NCI-H1417 treated with DMSO at 0.1 percent for 48 hours (cell line): ENCODE data around the gene HMSD.
"Not testable (repeated sequence)": the region's sequence is repeated elsewhere in the genome, so short reads cannot be mapped to it uniquely, and the experiment has no call there.

Experiments
- DNase-seq: peaks from one replicate; lab custom pipeline; 2025; lab: John Stamatoyannopoulos, UW

Gene HMSD

DNA sequence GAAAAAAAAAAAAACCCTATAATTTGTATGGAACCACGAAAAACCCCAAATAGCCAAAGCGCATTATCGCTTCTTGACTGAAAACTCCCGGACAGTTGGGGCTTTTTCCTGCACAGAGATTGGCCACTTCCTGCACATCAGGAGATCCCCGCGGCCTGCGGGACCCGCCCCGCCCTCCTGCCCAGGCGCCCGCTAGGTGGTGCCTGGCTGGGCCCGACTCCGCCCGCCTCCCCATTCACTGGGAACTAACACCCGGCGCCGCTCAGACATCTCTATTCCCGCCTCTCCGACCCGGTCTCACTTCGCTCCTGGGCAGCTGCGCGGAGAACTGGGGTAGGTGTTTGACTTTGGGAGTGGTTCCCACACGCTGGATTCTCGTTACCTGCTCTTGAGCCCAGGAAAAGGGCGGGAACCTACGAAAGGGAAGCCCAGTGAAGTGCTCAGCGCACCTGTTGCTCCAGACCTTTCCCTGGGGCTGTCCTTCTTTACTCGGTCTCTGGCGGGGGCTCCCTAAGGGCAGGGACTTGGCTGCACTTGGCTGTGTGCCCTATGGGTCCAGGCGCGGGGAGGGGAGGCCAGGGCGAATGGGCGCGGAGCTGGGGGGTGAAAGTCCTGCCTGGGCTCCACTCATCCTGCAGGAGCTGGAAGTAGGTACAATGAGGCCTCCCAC is at the start of gene HMSD:
Gene HMSD (plus strand): TSS at position 234 of the 670 bp plus-strand sequence. CDS start 4,155 bp downstream, outside the sequence.
- peak; percentile 85 for DNase-seq

- no peak for DNase-seq
Observed at GRCh38 chr18:63903851-63904570, 45.1 kb upstream of the HMSD start.

DNA sequence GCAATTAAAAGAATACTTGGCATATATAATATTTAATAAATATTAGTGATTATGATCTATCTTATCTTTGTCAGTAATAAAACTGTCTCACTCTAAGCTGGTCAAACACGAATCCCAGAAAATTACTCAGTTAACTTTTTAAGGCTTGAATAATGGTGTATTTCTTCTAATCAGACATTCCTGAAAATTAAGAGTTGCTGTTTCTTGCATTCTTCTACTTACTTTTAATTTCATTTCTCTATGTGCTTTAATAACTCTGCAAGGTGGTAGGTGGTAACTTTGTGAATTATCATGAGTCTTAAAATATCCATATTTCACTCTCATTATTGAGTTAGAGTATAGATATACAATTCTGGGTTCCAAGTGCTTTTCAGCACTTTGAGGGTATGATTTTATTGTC is 44.4 kb upstream of the HMSD start:
- no peak for DNase-seq

GRCh38 chr18:63905361-63905760 is 43.7 kb upstream of the HMSD start:
- DNase-seq: no peak

DNA sequence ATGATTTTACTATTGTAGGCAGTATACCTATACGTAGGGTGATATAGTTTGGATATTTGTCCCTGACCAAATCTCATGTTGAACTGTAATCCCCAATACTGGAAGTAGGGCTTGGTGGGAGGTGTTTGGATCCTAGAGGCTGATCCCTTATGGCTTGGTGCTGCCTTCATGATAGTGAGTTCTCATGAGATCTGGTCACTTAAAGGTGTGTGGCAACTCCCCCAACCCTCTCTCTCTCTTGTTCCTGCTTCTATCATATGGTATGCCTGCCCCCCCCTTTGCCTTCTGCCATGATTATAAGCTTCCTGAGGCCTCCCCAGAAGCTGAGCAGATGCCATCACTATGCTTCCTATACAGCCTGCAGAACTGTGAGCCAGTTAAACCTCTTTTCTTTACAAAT is 43.0 kb upstream of the HMSD start:
- no peak for DNase-seq

DNA sequence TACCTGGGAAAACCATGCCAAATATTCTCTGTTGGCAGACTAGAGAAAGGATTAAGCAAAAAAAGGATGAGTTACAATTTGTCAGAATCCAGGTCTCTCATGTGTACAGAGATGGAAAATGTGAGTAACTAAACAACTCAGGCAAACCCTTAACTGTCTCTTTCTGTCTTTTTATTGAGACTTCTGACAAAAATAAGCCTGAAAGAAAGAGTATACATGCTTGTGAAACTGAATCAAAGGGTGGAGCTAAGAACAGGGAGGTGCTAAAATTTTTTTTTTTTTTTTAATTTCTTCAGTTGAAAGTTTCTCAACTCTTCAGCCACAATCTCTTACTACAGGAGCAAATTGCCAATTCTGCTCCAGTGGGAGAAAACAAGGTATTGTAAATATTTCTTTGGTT is 41.4 kb upstream of the HMSD start, which contains the start of gene SERPINB10:
Gene SERPINB10 (plus strand): TSS at position 295 of the 400 bp plus-strand sequence. CDS start 7,553 bp downstream, outside the sequence.
- no peak for DNase-seq

DNA sequence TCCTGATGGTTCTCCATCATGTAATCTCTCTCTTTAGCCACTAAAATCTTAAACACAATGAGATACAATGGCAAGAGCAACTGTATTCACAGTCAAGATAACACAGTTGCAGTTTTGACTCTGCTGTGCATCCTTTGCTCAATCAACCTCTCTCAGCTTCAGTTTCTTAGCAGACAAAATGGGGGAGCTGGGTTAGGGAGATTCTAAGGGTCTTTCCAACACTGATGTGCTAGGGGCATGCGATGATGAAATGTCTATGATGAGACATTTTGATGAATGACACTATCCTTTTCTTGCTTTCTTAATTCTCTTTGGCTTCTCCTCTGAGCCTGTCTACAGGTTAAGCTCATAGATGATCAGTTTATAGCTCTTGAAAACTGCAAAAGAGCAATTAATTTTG is 40.2 kb upstream of the HMSD start:
- no peak for DNase-seq

DNA sequence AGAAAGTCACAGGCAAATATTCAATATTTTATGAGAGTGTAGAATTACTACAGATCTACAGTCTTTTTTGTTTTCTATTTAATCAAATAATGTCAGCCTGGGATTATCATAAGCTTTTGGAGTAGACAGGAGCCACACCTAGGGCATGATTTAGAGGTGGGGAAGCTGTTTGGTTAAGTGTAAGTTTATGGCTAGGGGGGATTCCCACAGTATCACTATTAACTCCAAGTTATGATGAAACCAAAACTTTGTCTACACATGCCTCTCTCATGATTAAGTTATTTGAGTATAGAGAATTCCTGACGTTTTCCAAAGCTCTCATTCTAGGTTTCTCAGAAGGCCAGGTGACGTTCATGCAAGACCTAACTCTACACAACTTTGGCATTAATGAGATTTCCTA is 39.2 kb upstream of the HMSD start:
- DNase-seq: no peak

- no peak for DNase-seq
Observed at GRCh38 chr18:63917817-63918216, 31.3 kb upstream of the HMSD start.

- no peak for DNase-seq
Observed at GRCh38 chr18:63922049-63922448, 27.1 kb upstream of the HMSD start.

DNA sequence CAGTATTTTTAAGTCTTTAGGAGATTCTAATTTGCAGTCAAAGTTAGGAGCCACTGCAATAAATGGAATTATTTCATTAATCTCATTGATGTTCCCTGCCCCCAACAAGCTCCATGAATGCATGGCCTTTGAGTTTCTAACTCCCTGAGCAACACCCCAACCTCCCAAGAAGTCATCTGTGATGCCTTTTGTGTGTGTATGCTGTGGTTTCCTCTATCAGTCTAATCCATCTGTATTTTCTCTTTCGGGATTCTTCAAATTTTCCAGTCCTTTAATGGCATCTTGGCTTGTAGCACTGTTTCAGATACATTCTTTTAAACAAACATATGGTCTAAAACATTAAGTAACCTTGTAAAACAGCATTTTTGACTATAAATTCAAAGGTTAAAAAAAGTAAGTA is 24.6 kb upstream of the HMSD start:
- DNase-seq: no peak

DNA sequence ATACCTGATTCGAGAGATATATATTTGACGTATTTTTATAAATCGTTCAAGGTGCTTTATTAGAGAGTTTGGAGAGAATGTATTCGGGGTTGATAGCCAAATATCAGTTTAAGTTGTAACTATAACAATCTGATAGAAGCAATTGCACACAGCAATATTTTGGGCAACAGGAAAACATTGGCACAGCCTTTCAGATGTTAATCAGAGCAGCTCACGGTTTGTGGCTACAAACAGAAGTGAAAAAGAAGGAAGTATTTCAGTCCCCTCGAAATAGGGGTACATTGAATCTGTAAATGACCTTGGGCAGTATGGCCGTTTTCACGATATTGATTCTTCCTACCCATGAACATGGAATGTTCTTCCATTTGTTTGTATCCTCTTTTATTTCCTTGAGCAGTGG is 20.8 kb upstream of the HMSD start:
- DNase-seq: no peak

DNA sequence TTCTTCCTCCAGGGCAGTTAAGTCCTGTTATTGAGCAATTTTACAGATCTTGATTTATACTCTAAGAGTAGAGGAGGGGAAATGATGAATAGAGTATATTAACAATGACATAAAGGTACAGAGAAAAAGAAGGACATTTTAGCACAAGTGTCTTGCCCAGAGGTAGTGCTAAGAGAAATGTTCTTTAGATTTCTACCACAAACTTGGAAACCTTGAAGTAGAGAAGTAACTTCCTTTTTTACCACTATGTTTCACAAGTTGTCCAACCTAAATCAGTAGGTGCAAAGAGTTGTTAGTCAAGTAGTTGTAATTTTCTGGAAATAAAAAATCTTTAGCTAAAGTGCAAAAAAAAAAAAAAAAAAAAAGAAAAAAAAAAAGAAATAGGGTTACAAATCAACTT is 19.7 kb upstream of the HMSD start:
- not testable (repeated sequence) for DNase-seq

GRCh38 chr18:63930773-63931354 is 18.2 kb upstream of the HMSD start:
- DNase-seq: no peak

- peak; percentile 45 for DNase-seq
Observed at GRCh38 chr18:63936156-63936931, 12.8 kb upstream of the HMSD start.

DNA sequence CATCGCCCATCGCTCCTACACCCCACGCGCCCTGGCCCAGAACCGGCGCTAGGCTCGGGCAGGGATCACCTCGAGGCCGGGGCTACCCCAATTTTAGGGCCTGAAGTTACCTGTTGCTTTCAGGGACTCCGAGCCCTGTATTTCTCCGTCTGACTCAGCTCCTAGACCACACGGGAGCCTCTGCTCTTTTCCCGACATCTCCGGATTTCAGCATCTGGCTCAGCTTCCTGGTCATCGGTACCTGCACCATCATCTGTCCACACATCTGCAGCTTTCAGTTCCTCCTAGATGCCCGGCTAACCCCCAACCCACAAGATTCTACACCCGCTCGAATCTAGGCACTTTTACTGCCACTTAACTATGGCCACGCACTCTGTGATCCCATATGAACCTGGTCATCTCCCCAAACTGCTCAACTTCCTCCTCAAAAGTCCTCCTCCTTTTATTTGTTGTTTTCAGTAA is 12.1 kb upstream of the HMSD start:
- DNase-seq: no peak

- DNase-seq: no peak
Observed at GRCh38 chr18:63940008-63940407, 9.1 kb upstream of the HMSD start.

GRCh38 chr18:63940543-63941050 is 8.5 kb upstream of the HMSD start:
- not testable (repeated sequence) for DNase-seq

DNA sequence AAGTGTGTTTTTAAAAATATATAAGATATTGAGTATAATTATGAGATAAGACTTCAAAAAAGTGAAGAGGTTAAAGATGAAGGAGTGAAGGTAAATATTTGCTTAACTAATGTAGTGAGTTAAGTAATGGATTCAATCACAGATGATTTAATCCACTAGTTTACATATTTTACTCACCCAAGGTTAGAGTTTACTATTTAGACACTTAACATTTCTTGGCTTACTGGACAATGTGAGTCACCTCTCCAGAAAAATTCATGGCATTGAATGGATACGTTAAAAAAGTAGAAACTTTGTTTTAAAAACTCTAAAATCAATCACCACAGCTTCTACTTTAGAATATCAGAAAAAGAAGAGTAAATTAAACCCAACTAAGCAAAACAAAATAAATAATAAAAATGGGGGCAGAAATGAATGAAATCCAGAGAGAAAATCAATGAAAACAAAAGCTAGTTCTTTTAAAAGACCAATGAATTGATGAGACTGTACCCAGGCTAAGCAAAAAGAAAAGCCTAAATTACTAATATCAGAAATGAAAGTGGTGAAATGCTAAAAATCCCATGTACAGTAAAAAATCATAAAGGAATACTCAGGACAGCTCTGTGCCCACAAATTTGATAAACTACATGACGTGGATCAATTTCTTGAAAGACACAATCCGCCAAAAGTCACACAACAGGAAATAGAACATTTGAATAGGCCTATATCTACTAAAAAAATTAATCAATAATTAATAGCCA is 1.9 kb upstream of the HMSD start:
- DNase-seq: no peak

GRCh38 chr18:63951302-63951705 is 2.2 kb downstream of the HMSD start:
- DNase-seq: peak; percentile 23

DNA sequence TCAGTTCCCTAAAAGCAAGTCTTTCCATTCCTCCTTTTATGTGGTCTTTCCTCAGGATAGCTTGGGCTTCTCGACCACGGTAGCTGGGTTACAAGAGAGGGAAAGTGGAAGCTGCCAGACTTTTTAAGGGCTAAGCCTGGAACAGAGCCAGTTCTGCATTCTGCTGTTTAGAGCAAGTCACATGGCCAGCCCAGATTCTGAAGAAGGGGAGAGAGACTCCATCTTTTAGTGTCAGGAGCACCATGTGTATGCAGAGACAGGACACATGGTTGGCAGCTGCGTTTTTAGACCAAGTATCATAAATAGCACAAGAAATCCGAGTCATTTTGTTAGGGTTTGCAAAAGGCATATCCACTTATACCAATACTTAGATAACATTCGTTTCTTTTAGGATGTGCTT is 4.7 kb downstream of the HMSD start:
- DNase-seq: no peak
